Caco-2 (cell line): ENCODE measurements around the gene BRDT. TPM values are rescaled to one million over a fixed set of nuclear protein-coding genes. Genes with fewer than 3 reads are reported as not detected.

Experiments
- BruUV-seq: library from RNA; stranded (reverse); fragments of 400-500 nt; replicated peaks from 2 replicates; lab custom pipeline; 2021; lab: Mats Ljungman, UMichigan
- CTCF ChIA-PET: fragments of 300-600 bp; sonication (Branson Sonifier 250); formaldehyde crosslinking; loops from one replicate; lab custom pipeline; 2022; ENCODE audit warnings: antibody characterized with exemption; lab: Charles Lee
- POLR2A ChIA-PET: fragments of 300-600 bp; sonication (Branson Sonifier 250); formaldehyde crosslinking; loops from one replicate; lab custom pipeline; 2022; ENCODE audit warnings: antibody characterized with exemption; lab: Charles Lee
- DNase-seq, 2 experiments: peaks; one replicate each; pipeline versions ENCODE4 v3.0.0 to v3.0.0-alpha.2; 2020 to 2022
- H3K27me3 ChIP-seq: replicated peaks from 2 replicates; pipeline ENCODE4 v1.6.0; 2011; ENCODE audit warnings: low read length; ENCODE audit not compliant: control insufficient read depth, insufficient read depth
- H3K36me3 ChIP-seq: 2 replicates; pipeline ENCODE4 v1.5.1; 2011; ENCODE audit warnings: low read length; ENCODE audit not compliant: control insufficient read depth, insufficient read depth
- H3K4me1 ChIP-seq: fragments of 250-450 bp; sonication (Bioruptor Pico); 2 replicates; pipeline ENCODE4 v1.5.1; 2020; ENCODE audit warnings: mild to moderate bottlenecking
- H3K4me3 ChIP-seq: 2 replicates; pipeline ENCODE4 v1.5.1; 2011; ENCODE audit warnings: low read depth, mild to moderate bottlenecking, control low read depth, low read length
- H3K9me3 ChIP-seq: fragments of 250-450 bp; sonication (Bioruptor Pico); 2 replicates; pipeline ENCODE4 v1.5.1; 2020; ENCODE audit warnings: mild to moderate bottlenecking, moderate library complexity
- H3K27ac Mint-ChIP-seq: one replicate; pipeline ENCODE4 v1.8.0; 2022; ENCODE audit warnings: mixed read lengths; ENCODE audit not compliant: unreplicated experiment
- H3K27me3 Mint-ChIP-seq: one replicate; pipeline ENCODE4 v1.8.0; 2022; ENCODE audit warnings: mixed read lengths; ENCODE audit not compliant: insufficient read depth, unreplicated experiment
- H3K36me3 Mint-ChIP-seq: one replicate; pipeline ENCODE4 v1.8.0; 2022; ENCODE audit warnings: mild to moderate bottlenecking, mixed read lengths; ENCODE audit not compliant: insufficient read depth, unreplicated experiment
- H3K4me1 Mint-ChIP-seq: one replicate; pipeline ENCODE4 v1.8.0; 2022; ENCODE audit warnings: low read depth, mixed read lengths; ENCODE audit not compliant: unreplicated experiment
- H3K4me3 Mint-ChIP-seq: one replicate; pipeline ENCODE4 v1.8.0; 2022; ENCODE audit warnings: mild to moderate bottlenecking, moderate library complexity, mixed read lengths; ENCODE audit not compliant: unreplicated experiment
- H3K9me3 Mint-ChIP-seq: one replicate; pipeline ENCODE4 v1.8.0; 2022; ENCODE audit warnings: mixed read lengths; ENCODE audit not compliant: unreplicated experiment
- intact Hi-C: fragments of 100-400 bp; cut with micrococcal nuclease; formaldehyde crosslinking; loops from one replicate; pipeline ENCODE4 v1.10.0; 2022; ENCODE audit not compliant: unreplicated experiment
- total RNA-seq: library from RNA; stranded (reverse); gene quantifications from 2 replicates; pipeline ENCODE4 v1.2.3, GENCODE V29; 2022
- TF ChIP-seq, protein P1 (sequence below), 2 experiments: fragments of 200-600 bp in 1 of 2; IDR thresholded peaks; 1 replicate in 1 of 2; 2 replicates in 1 of 2; pipeline versions ENCODE4 v1.5.1 to v1.8.0; 2011 to 2022; ENCODE audit warnings: antibody characterized with exemption in 1 of 2, control low read depth in 1 of 2, inconsistent platforms in 1 of 2, low read depth in 1 of 2, low read length in 1 of 2, mild to moderate bottlenecking in 1 of 2, moderate library complexity in 1 of 2; ENCODE audit not compliant: insufficient read depth in 1 of 2, severe bottlenecking in 1 of 2, unreplicated experiment in 1 of 2

Gene BRDT
- total RNA-seq, 1 experiment from 2014 or later = not detected

DNA sequence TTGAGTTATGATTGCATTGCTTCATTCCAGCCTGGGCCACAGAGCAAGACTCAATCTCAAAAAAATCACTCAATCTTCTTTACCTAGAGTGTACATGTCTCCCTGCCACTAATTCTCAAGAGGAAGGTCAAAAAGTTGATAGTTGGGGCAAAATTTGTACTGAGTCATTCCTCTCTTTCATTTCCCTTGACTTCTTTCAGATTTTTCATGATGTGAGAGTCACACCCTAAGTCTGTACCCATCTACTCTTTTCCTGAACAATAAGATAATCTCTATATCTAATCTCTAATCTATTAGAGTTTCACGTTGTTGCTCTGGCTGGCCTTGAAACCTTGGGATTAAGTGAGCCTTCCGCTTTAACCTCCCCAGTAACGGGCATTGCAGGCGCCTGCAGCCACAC lies 1.1 kb upstream of the BRDT start:
- no peak overlapping the region for H3K27ac Mint-ChIP-seq
- DNase-seq = no peak
- Histone ChIP-seq H3K9me3 (no peaks in the 10 kb centered on the region), H3K4me3 (no peak overlapping the region), H3K4me1 (no peaks in the 10 kb centered on the region), H3K27me3 (no peaks in the 10 kb centered on the region), H3K36me3 (no peaks in the 10 kb centered on the region)
- no peaks in the 10 kb centered on the region for H3K27me3 Mint-ChIP-seq
- POLR2A ChIA-PET = no interaction called here
- CTCF ChIA-PET = no interaction called here
- H3K4me3 Mint-ChIP-seq = no peak overlapping the region
- H3K4me1 Mint-ChIP-seq = no peaks in the 10 kb centered on the region
- intact Hi-C loops = no loop called here
- no peaks in the 10 kb centered on the region for H3K9me3 Mint-ChIP-seq
- H3K36me3 Mint-ChIP-seq = no peaks in the 10 kb centered on the region
- no TSS peak for BruUV-seq
- TF ChIP-seq, protein P1, sequence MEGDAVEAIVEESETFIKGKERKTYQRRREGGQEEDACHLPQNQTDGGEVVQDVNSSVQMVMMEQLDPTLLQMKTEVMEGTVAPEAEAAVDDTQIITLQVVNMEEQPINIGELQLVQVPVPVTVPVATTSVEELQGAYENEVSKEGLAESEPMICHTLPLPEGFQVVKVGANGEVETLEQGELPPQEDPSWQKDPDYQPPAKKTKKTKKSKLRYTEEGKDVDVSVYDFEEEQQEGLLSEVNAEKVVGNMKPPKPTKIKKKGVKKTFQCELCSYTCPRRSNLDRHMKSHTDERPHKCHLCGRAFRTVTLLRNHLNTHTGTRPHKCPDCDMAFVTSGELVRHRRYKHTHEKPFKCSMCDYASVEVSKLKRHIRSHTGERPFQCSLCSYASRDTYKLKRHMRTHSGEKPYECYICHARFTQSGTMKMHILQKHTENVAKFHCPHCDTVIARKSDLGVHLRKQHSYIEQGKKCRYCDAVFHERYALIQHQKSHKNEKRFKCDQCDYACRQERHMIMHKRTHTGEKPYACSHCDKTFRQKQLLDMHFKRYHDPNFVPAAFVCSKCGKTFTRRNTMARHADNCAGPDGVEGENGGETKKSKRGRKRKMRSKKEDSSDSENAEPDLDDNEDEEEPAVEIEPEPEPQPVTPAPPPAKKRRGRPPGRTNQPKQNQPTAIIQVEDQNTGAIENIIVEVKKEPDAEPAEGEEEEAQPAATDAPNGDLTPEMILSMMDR (IDR thresholded peaks at IDR 0.05; ENCODE audit: insufficient read depth in 1 of 2, low read depth in 1 of 2, low read length in 1 of 2, severe bottlenecking in 1 of 2, unreplicated experiment in 1 of 2) = no peak

DNA sequence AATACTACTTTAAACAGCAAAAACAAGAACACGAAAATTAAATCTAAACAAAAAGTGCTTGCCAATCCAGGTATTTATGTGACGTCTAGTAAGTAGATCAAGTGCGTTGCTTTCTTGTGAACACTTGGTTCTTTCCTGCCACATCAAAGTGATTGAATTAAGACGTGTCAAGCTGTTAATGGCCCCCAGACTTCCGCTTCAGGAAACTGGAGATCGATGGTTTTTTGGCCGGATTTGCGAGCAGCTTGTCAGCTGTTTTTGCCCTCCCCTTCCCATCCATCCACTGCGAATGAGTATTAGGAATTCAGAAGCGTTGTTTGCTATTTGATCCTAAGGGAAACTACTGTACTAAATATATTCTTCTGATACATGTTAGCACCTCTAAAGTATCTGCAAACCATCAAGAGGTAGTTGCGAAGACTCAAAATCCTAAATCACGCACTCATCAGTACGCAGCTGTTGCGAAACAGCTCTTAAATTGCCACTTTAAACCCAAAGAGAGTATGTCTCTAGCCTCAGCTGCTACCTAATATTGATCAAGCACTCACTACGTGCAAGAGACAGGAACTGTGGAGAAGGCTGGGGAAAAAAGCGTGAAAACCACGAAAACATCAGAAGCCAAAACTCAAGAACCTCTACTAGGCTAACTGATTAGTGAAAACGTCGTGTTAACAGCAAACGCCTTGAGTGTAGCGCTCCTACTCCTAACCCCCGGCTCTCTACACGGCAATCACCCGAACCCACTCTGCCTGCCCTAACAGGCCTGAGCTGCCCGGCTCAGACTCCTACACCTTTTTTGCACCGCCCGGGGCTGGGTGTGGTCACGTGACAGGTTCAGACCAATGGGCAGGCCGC lies 473 bp upstream of the BRDT start:
- DNase-seq = no peak
- Mint-ChIP-seq H3K9me3 (no peaks in the 10 kb centered on the region), H3K4me1 (no peaks in the 10 kb centered on the region), H3K4me3 (no peak overlapping the region), H3K36me3 (no peaks in the 10 kb centered on the region), H3K27me3 (no peaks in the 10 kb centered on the region), H3K27ac (no peak overlapping the region)
- Histone ChIP-seq H3K36me3 (no peaks in the 10 kb centered on the region), H3K27me3 (no peaks in the 10 kb centered on the region), H3K4me3 (no peak overlapping the region), H3K4me1 (no peaks in the 10 kb centered on the region), H3K9me3 (no peaks in the 10 kb centered on the region)
- TF ChIP-seq, protein P1 (IDR thresholded peaks at IDR 0.05; ENCODE audit: insufficient read depth in 1 of 2, low read depth in 1 of 2, low read length in 1 of 2, severe bottlenecking in 1 of 2, unreplicated experiment in 1 of 2) = no peak
- intact Hi-C loops = no loop called here
- no TSS peak for BruUV-seq
- CTCF ChIA-PET = no interaction called here
- POLR2A ChIA-PET = no interaction called here

DNA sequence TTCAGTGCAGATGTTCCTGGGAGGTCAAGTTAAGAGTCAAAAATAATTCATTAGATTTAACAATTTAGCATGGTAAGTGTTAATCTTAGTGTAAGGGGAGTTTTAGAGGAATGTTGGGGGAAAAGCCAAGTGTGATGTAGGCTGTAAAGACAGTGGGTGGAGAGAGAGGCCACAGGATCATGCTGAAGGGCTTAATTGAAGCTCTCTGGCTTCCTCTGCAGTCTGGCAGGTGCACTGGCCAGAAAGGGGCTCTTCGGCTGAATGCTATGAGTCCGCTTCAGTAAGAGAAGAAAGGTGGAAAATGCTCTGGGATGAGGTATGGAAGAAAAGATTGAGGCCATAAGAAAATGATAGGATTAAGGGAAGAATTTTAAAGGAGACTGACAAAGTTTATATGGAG lies 3.0 kb downstream of the BRDT start:
- no TSS peak for BruUV-seq
- Mint-ChIP-seq H3K4me3 (no peak overlapping the region), H3K4me1 (no peaks in the 10 kb centered on the region), H3K9me3 (no peaks in the 10 kb centered on the region), H3K36me3 (no peaks in the 10 kb centered on the region), H3K27ac (no peak overlapping the region), H3K27me3 (no peaks in the 10 kb centered on the region)
- ChIA-PET CTCF (no interaction called here), POLR2A (no interaction called here)
- Histone ChIP-seq H3K27me3 (no peaks in the 10 kb centered on the region), H3K4me3 (no peak overlapping the region), H3K9me3 (no peaks in the 10 kb centered on the region), H3K4me1 (no peaks in the 10 kb centered on the region), H3K36me3 (no peaks in the 10 kb centered on the region)
- TF ChIP-seq, protein P1 (IDR thresholded peaks at IDR 0.05; ENCODE audit: insufficient read depth in 1 of 2, low read depth in 1 of 2, low read length in 1 of 2, severe bottlenecking in 1 of 2, unreplicated experiment in 1 of 2) = no peak
- DNase-seq = no peak
- intact Hi-C loops = no loop called here
